Stimulated activated CD8-positive, alpha-beta memory T cell treated with anti-CD3 and anti-CD28 coated beads, Interleukin-12 subunit alpha, Interleukin-12 subunit beta, amount 100 ng/mL, for 1 hour (primary cell): Measurements from ENCODE around the gene NR3C1.
"Not testable (repeated sequence)": the region's sequence is repeated elsewhere in the genome, so short reads cannot be mapped to it uniquely, and the experiment has no call there.

Experiments used
- DNase-seq: peaks from one replicate; pipeline ENCODE4 v3.0.0-alpha.2; 2020; ENCODE audit warnings: low read depth

Gene NR3C1

GRCh38 chr5:143337946-143338345 is 65.5 kb downstream of the NR3C1 start:
- no peak for DNase-seq

GRCh38 chr5:143336485-143336884 is 67.0 kb downstream of the NR3C1 start:
- DNase-seq: no peak

GRCh38 chr5:143334903-143335302 is 68.6 kb downstream of the NR3C1 start:
- DNase-seq: no peak

GRCh38 chr5:143334380-143334779 is 69.1 kb downstream of the NR3C1 start:
- not testable (repeated sequence) for DNase-seq

- no peak for DNase-seq
Measured at GRCh38 chr5:143331956-143332355, 71.5 kb downstream of the NR3C1 start.

- DNase-seq: no peak
Measured at GRCh38 chr5:143329843-143330242, 73.6 kb downstream of the NR3C1 start.

DNA sequence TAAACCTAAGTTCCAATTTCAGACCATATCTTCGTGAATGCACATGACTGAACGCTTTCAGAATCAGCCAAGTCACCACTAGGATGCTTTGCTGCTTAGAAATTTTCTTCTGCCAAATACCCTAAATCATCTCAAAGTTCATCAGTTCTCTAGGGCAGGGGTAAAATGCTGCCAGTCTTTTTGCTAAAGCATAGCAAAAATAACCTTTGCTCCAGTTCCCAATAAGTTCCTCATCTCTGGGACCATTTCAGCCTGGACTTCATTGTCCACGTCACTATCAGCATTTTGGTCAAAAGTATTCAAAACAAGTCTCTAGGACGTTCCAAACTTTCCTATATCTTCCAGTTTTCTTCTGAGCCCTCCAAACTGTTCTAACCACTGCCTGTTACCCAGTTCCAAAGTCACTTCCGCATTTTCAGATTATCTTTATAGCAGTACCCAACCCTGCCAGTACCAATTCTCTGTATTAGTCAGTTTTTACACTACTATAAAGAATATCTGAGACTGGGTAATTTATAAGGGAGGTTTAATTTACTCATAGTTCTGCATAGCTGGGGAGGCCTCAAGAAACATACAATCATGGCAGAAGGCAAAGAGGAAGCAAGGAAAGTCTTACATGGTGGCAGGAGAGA is 74.8 kb downstream of the NR3C1 start:
- DNase-seq: no peak

DNA sequence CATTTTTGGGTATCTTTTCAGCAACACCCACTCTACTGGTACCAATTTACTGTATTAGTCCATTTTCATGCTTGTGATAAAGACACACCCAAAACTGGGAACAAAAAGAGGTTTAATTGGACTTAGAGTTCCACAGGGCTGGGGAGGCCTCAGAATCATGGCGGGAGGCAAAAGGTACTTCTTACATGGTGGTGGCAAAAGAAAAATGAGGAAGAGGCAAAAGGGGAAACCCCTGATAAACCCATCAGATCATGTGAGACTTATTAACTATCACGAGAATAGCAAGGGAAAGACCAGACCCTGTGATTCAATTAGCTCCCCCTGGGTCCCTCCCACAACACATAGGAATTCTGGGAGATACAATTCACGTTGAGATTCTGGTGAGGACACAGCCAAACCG is 78.4 kb downstream of the NR3C1 start:
- DNase-seq: not testable (repeated sequence)

- not testable (repeated sequence) for DNase-seq
Measured at GRCh38 chr5:143322931-143323630, 80.4 kb downstream of the NR3C1 start.

- DNase-seq: no peak
Measured at GRCh38 chr5:143322176-143322575, 81.3 kb downstream of the NR3C1 start.

DNA sequence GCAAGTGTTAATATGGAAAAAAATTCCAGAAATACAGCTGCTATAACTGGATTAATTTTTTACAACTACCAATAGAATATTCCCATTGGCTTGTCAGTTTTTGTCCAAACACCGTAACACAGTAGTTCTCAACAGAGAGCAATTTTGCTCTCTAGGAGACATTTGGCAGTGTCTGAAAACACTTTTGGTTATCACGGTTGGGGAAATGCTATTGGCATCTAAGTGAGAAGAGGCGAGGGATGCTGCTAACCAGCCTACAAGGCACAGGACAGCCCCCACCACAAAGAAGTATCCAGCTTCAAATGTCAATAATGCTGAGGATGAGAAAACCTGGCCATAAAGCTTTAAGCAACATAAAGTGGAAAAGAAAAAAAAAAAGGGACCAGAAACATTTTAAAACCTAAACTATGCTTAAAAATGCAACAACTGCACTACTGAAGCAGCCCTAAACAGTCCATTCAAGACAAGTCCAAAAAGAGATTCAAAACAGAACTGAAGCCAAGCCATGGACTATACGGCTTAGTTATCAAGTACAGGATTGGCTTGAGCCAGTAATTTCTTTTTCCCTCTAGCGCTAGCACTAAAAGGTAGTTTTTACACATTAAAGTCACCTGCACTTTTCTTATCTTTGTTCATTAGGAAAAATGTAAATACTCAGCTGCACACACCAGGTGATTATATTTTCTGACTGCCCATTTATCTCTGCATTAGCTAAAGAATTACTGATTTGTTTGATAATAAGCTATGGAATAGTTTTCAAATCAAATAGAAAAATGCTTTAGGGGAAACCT is 83.9 kb downstream of the NR3C1 start:
- DNase-seq: no peak

DNA sequence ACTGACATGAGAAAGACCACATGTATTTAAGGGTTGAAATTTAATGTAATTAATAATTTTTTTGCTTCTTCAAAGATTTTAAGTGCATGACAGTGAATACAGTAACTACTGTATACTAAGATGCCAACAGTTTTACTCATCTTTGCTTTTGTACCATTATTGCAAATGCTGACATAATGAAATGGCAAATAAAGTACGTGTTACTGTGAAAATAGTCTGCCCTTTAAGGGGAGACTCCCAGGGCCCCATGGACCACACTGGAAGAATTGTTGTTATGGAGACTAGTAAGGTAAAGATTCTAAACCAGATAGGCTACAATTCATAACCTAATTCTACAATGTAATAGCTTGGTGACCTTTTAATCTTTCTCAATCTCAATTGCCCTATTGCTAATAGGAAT is 84.7 kb downstream of the NR3C1 start:
- DNase-seq: no peak

- no peak for DNase-seq
Measured at GRCh38 chr5:143318270-143318669, 85.2 kb downstream of the NR3C1 start.

DNA sequence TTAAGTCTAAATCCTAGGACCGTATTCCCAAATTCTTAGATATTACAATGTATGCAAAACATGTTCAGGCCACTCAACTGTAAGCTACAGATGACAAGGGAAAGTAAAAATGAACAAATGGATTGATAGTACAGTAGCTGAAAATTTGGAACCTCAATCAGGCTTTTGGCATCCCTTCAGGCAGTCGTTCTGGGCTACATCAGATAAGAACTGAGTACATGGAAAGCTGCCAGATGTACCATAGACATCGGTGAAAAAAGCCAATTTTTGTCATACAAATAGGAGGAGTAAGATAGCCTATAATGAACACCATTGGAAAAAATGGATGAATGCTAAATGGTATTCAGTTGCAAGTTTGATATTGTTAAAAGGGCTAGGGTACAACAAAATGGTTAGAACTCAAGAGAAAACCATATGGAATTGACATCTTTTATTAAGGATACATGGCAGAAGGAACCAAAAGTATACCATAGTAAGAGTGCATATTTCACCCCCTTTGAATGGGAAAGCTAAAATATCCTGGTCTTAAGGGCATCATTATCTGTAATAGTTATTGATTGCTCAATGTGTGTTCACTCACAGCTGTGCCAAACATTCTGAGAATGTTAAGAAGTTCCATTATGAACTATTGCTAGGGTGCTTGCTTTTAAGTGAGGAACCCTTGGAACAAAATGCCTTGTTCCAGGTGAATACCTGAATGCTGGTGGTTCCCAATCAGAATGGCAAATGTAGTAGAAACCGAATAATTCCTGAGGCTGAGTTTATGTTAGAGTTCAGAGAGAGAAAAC is 86.4 kb downstream of the NR3C1 start:
- no peak for DNase-seq

GRCh38 chr5:143316337-143316736 is 87.1 kb downstream of the NR3C1 start:
- no peak for DNase-seq

GRCh38 chr5:143315929-143316328 is 87.6 kb downstream of the NR3C1 start:
- no peak for DNase-seq

- no peak for DNase-seq
Measured at GRCh38 chr5:143315214-143315613, 88.3 kb downstream of the NR3C1 start.

DNA sequence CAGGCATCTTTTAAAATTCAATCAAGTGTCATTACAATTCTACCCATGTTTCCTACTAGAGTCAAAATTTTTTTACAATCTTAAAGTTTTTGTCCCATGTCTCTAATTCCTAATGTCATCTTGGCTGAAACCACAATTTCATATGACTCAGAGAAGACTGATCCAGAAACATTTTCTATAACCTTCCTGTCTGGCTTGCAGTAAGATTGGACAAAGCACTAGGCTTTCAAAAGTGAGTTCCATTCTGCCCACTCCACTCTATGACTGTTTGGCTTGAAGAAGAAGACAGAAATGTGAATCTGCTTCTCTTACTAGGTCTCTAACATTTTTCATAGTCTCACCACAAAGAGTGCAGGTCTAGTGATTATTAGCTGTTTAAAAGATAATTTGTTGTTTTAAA is 88.8 kb downstream of the NR3C1 start:
- DNase-seq: no peak

DNA sequence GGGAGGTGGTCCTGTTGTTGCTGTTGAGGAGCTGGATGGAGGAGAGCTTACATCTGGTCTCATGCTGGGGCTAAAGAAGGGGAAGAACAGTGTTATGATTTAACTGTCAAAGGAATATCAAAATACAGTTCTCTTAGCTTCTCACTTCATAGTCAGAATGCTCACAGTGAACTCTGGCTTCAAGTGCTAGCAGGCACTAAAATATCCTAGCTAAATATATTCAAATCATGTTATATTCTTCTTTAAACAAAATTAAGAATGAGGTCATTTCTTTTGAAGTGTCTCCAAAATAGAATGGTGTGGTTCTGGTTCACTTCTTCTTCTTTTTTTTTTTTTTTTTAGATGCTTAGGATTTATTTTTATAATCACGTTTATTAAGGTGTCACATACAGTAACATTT is 89.4 kb downstream of the NR3C1 start:
- no peak for DNase-seq

DNA sequence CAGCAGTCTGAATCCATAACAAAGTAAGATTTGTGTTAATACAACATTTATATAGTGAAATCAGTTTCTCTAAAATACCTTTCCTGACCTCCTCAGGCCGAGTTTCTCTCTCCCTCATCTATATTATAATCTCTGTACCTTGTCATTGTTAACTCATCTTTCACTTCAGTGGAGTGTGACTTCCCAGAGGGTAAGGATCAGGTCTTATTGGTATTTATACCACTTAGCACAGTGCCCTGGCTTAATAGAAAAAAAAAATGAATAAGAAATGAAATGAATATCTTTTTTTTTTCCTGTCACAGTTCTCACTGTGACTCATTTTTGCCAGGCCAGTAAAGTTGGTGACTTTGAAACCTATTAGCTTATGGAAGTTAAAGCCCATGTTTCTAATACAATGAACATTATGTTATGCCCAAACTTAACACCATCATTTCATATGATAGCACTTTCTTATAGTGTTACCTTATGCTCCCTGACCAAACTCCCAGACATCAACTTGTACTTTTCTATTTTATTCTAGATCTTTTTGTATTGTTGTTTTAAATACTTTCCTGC is 90.1 kb downstream of the NR3C1 start:
- DNase-seq: no peak

DNA sequence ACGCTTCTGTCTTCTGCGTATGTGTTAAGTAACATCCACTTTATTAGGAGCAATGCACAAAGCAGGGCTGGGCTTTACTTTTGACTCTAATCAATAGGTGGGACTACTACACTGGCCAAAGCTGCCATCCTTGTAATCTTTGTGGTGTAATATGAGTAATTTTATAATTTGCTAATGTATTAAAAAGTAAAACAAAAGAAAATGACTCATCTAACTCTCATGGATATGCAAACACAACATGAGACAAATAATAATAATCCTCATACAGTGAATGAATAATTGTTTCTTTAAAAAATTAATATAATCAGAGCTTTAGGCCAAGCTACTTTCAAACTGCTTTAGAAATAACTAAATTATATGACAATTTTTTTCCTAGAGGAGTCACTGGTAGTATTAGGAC is 90.7 kb downstream of the NR3C1 start:
- no peak for DNase-seq

DNA sequence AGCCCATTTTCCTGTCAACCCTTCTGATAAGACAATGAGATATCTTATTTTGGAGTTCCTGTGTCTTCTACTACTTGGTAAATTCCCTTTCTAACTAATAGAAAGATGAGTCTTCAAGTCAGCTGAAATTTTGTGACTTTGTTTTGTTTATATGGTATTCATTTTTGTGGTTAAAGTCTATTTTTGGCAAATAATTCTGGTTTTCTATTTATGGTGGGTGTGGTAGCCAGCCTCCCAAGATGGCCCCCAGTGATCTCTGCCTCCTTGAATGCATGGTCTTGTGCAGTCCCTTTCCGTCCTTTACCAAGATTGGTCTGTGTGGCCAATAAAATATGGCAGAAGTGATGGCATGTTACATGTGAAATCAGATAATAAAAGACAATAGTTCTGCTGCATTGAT is 91.5 kb downstream of the NR3C1 start:
- no peak for DNase-seq
